AML-193 (cell line): ENCODE results near the gene CRIP2.

Experiments
- DNase-seq, 2 experiments: peaks; one replicate each; lab custom pipeline; 2025; lab: John Stamatoyannopoulos, UW

Gene CRIP2

GRCh38 chr14:105499256-105500035 is 24.8 kb downstream of the CRIP2 start:
- DNase-seq, result no peak

GRCh38 chr14:105500036-105500725 is 25.6 kb downstream of the CRIP2 start:
- DNase-seq, result no peak

- DNase-seq, result no peak
These were observed 26.1 kb downstream of the CRIP2 start for GRCh38 chr14:105500726-105501101.

GRCh38 chr14:105501504-105502291 is 27.1 kb downstream of the CRIP2 start:
- no peak for DNase-seq

- DNase-seq, result no peak
These were observed 28.1 kb downstream of the CRIP2 start for GRCh38 chr14:105502446-105503295.

GRCh38 chr14:105503296-105503640 is 28.6 kb downstream of the CRIP2 start:
- DNase-seq, result no peak

- no peak for DNase-seq
These were observed 29.5 kb downstream of the CRIP2 start for GRCh38 chr14:105503935-105504692.

- DNase-seq, result no peak
These were observed 30.5 kb downstream of the CRIP2 start for GRCh38 chr14:105505101-105505500.

GRCh38 chr14:105507247-105507646 is 32.6 kb downstream of the CRIP2 start:
- no peak for DNase-seq

GRCh38 chr14:105508069-105508468 is 33.4 kb downstream of the CRIP2 start:
- no peak for DNase-seq

GRCh38 chr14:105508601-105509000 is 34.0 kb downstream of the CRIP2 start:
- no peak for DNase-seq

- no peak for DNase-seq
These were observed 42.5 kb downstream of the CRIP2 start for GRCh38 chr14:105517096-105517495.

GRCh38 chr14:105519946-105520698 is 45.5 kb downstream of the CRIP2 start:
- DNase-seq, result no peak

GRCh38 chr14:105525326-105525725 is 50.7 kb downstream of the CRIP2 start:
- DNase-seq, result no peak

GRCh38 chr14:105525861-105526775 is 51.5 kb downstream of the CRIP2 start, which contains the start of gene TMEM121:
TMEM121 (plus strand) TSS chr14:105526583; CDS start chr14:105528835, 2,252 bp downstream.
- DNase-seq, result no peak

- no peak for DNase-seq
These were observed 52.3 kb downstream of the CRIP2 start for GRCh38 chr14:105526776-105527380.

- DNase-seq, result no peak
These were observed 52.8 kb downstream of the CRIP2 start for GRCh38 chr14:105527381-105527825.

GRCh38 chr14:105527826-105528585 is 53.4 kb downstream of the CRIP2 start:
- peak; percentile 60 to 66 for DNase-seq
